Endothelial cell of umbilical vein (primary cell): ENCODE results near the gene PACSIN2. TPM values are rescaled to one million over a fixed set of nuclear protein-coding genes. Genes with fewer than 3 reads are reported as not detected.

ENCODE experiments used
- BruUV-seq: library from RNA; stranded (reverse); fragments of 400-500 nt; replicated peaks from 2 replicates; lab custom pipeline; 2021; lab: Mats Ljungman, UMichigan
- CTCF ChIA-PET: fragments of 300-600, 350-600 bp; sonication (Branson Sonifier 250); formaldehyde crosslinking; loops from one replicate; lab custom pipeline; 2021; ENCODE audit warnings: antibody characterized with exemption, inconsistent platforms; lab: Charles Lee
- POLR2A ChIA-PET: fragments of 300-600, 350-600 bp; sonication (Branson Sonifier 250); formaldehyde crosslinking; loops from one replicate; lab custom pipeline; 2021; ENCODE audit warnings: antibody characterized with exemption, inconsistent platforms; lab: Charles Lee
- DNase-seq: peaks from one replicate; pipeline ENCODE4 v3.0.0-alpha.2; 2011; ENCODE audit warnings: low read depth, low spot score
- FAIRE-seq: peaks from 2 replicates; lab custom pipeline; 2011; peaks lifted over from hg19 to GRCh38; lab: Jason Lieb, UNC
- H2AFZ ChIP-seq: 2 replicates; pipeline ENCODE4 v1.6.0; 2012; ENCODE audit warnings: low read depth, low read length, control low read depth, inconsistent platforms
- H3K27ac ChIP-seq: 2 replicates; pipeline ENCODE4 v1.5.1; 2011; ENCODE audit warnings: low read depth, mild to moderate bottlenecking, control low read depth, low read length, moderate library complexity; ENCODE audit not compliant: insufficient read depth
- H3K27me3 ChIP-seq, 2 experiments: 2 replicates each; pipeline versions ENCODE4 v1.6.0 to v1.6.1; 2011; ENCODE audit warnings: low read length in 2 of 2, mixed read lengths in 1 of 2; ENCODE audit not compliant: control insufficient read depth in 2 of 2, insufficient read depth in 2 of 2
- H3K36me3 ChIP-seq, 2 experiments: 2 replicates in 1 of 2; 3 replicates in 1 of 2; pipeline ENCODE4 v1.5.1; 2011; ENCODE audit warnings: low read length in 2 of 2, mild to moderate bottlenecking in 1 of 2, moderate library complexity in 1 of 2; ENCODE audit not compliant: control insufficient read depth in 2 of 2, insufficient read depth in 2 of 2; ENCODE audit errors: extremely low read depth in 1 of 2
- H3K4me1 ChIP-seq: 3 replicates; pipeline ENCODE4 v1.5.1; 2011; ENCODE audit warnings: mild to moderate bottlenecking, low read length; ENCODE audit not compliant: control insufficient read depth, insufficient read depth; ENCODE audit errors: extremely low read depth
- H3K4me2 ChIP-seq: 2 replicates; pipeline ENCODE4 v1.6.1; 2011; ENCODE audit warnings: low read length, control low read depth, mixed read lengths; ENCODE audit not compliant: insufficient read depth
- H3K4me3 ChIP-seq, 3 experiments: fragments of 200-600 bp in 1 of 3; sonication (generic), shearing (Covaris generic) in 1 of 3; replicated peaks in 1 of 3; 2 replicates each; pipeline ENCODE4 v1.5.1; 2011 to 2016; ENCODE audit warnings: control low read depth in 3 of 3, low read length in 3 of 3, mild to moderate bottlenecking in 2 of 3, inconsistent platforms in 1 of 3, low read depth in 1 of 3, moderate library complexity in 1 of 3; ENCODE audit not compliant: insufficient read depth in 1 of 3
- H3K79me2 ChIP-seq: 2 replicates; pipeline ENCODE4 v1.6.0; 2012; ENCODE audit warnings: low read length, inconsistent platforms; ENCODE audit not compliant: control insufficient read depth, insufficient read depth
- H3K9ac ChIP-seq: replicated peaks from 2 replicates; pipeline ENCODE3; 2011; ENCODE audit warnings: low read length, control low read depth; ENCODE audit not compliant: insufficient read depth; ENCODE audit errors: extremely low read depth
- H3K9me1 ChIP-seq: replicated peaks from 3 replicates; pipeline ENCODE4 v1.6.0; 2011; ENCODE audit warnings: mild to moderate bottlenecking, low read length; ENCODE audit not compliant: control insufficient read depth, insufficient read depth; ENCODE audit errors: extremely low read depth
- H3K9me3 ChIP-seq: replicated peaks from 2 replicates; pipeline ENCODE4 v1.5.1; 2012; ENCODE audit warnings: low read length, inconsistent platforms; ENCODE audit not compliant: control insufficient read depth, insufficient read depth
- H4K20me1 ChIP-seq: replicated peaks from 2 replicates; pipeline ENCODE3; 2011; ENCODE audit warnings: mild to moderate bottlenecking, low read length; ENCODE audit not compliant: control insufficient read depth, insufficient read depth; ENCODE audit errors: extremely low read depth
- CTCF ChIP-seq, 2 donors: IDR thresholded peaks; 1 replicate in 1 of 2; 2 replicates in 1 of 2; pipeline ENCODE4 v1.5.1; 2011; ENCODE audit warnings: low read length in 2 of 2, mild to moderate bottlenecking in 2 of 2, moderate library complexity in 2 of 2, control low read depth in 1 of 2, inconsistent platforms in 1 of 2, low read depth in 1 of 2; ENCODE audit not compliant: insufficient read depth in 1 of 2; ENCODE audit errors: extremely low read depth in 1 of 2
- EZH2 ChIP-seq: IDR thresholded peaks from 2 replicates; pipeline ENCODE4 v1.6.1; 2012; ENCODE audit warnings: borderline replicate concordance, low read depth, mild to moderate bottlenecking, moderate library complexity, low read length, inconsistent platforms; ENCODE audit not compliant: severe bottlenecking
- FOS ChIP-seq: IDR thresholded peaks from 2 replicates; pipeline ENCODE4 v1.6.1; 2011; ENCODE audit warnings: mild to moderate bottlenecking, low read length, moderate library complexity, borderline replicate concordance; ENCODE audit not compliant: insufficient read depth
- GATA2 ChIP-seq: IDR thresholded peaks from 2 replicates; pipeline ENCODE4 v1.7.0; 2011; ENCODE audit warnings: low read depth, mild to moderate bottlenecking, moderate library complexity, mixed read lengths, low read length; ENCODE audit not compliant: insufficient read length, insufficient read depth
- JUN ChIP-seq: IDR thresholded peaks from 2 replicates; pipeline ENCODE4 v1.6.1; 2011; ENCODE audit warnings: borderline replicate concordance, low read depth; ENCODE audit not compliant: insufficient read length, insufficient read depth
- MYC ChIP-seq: IDR thresholded peaks from one replicate; pipeline ENCODE4 v1.6.1; 2011; ENCODE audit warnings: mild to moderate bottlenecking, low read depth, low read length
- POLR2A ChIP-seq: IDR thresholded peaks from 2 replicates; pipeline ENCODE4 v1.6.1; 2012; ENCODE audit warnings: low read depth, mild to moderate bottlenecking, control low read depth, low read length
- POLR2AphosphoS5 ChIP-seq: IDR thresholded peaks from 2 replicates; pipeline ENCODE4 v1.6.1; 2012; ENCODE audit warnings: low read depth, mild to moderate bottlenecking, control low read depth, low read length, moderate library complexity; ENCODE audit not compliant: insufficient read depth
- dilution Hi-C: fragments of 300-500 bp; cut with MboI; formaldehyde crosslinking; loops from one replicate; pipeline ENCODE4 v1.15.0; 2019; ENCODE audit warnings: low sequenced_read_pairs; ENCODE audit not compliant: extremely low pct_ligation_motif_present
- intact Hi-C: fragments of 100-400 bp; cut with micrococcal nuclease; formaldehyde crosslinking; loops from one replicate; pipeline ENCODE4 v1.10.0; 2022
- polyA plus RNA-seq, 4 experiments: library from polyadenylated mRNA; depleted of rRNA in 3 of 4; stranded (reverse) in 3 of 4; unstranded in 1 of 4; fragments of >200 nt; gene quantifications; 2 replicates each; pipeline versions ENCODE4 v1.2.1 to v1.2.3, GENCODE V29; 2011 to 2012; ENCODE audit warnings: missing spikeins in 1 of 4
- total RNA-seq: library from RNA; stranded (reverse); gene quantifications from 2 replicates; pipeline ENCODE4 v1.2.3, GENCODE V29; 2021
- TF ChIP-seq, protein P1 (sequence below): IDR thresholded peaks from 2 replicates; pipeline ENCODE4 v1.6.1; 2011; ENCODE audit not compliant: insufficient read depth, insufficient read length

The PACSIN2 gene
- total and polyA plus RNA-seq, 2 donors (not counting 3 experiments of a cell fraction or from before 2014, with no cell fraction given), result 46.2 to 64.5 TPM

GRCh38 chr22:42992886-42993479, 22.0 kb downstream of the PACSIN2 start:
- Histone ChIP-seq H2AFZ (no peak overlapping the region), H3K4me1 (peaks cover 25% of the 10 kb centered on the region), H3K9me1 (no peaks in the 10 kb centered on the region), H3K4me2 (no peak overlapping the region), H3K79me2 (peaks cover 61% of the 10 kb centered on the region), H3K36me3 (no peaks in the 10 kb centered on the region), H3K27ac (no peak overlapping the region), H4K20me1 (no peaks in the 10 kb centered on the region), H3K4me3 (no peak overlapping the region), H3K27me3 (no peaks in the 10 kb centered on the region), H3K9ac (no peak overlapping the region), H3K9me3 (no peaks in the 10 kb centered on the region)
- no peak for DNase-seq
- ChIA-PET CTCF (no interaction called here), POLR2A (no interaction called here)
- dilution Hi-C loops, result no loop called here
- FAIRE-seq, result no peak
- BruUV-seq, result no TSS peak
- intact Hi-C loops, result no loop called here
- TF ChIP-seq MYC, result no peak
- no peak for TF ChIP-seq CTCF (IDR thresholded peaks at IDR 0.05; ENCODE audit: extremely low read depth in 1 of 2, insufficient read depth in 1 of 2, low read depth in 1 of 2, low read length in 2 of 2)
- no peak for TF ChIP-seq EZH2
- TF ChIP-seq FOS, result no peak
- TF ChIP-seq POLR2AphosphoS5, result no peak
- TF ChIP-seq JUN, result no peak
- no peak for TF ChIP-seq GATA2
- no peak for TF ChIP-seq POLR2A
- TF ChIP-seq, protein P1, sequence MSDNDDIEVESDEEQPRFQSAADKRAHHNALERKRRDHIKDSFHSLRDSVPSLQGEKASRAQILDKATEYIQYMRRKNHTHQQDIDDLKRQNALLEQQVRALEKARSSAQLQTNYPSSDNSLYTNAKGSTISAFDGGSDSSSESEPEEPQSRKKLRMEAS, result no peak
